HCT116 (cell line): ENCODE results near the gene HTRA3. TPM values are rescaled to one million over a fixed set of nuclear protein-coding genes. Genes with fewer than 3 reads are reported as not detected.

Experiments used
- ATAC-seq: fragments of 200-7000 bp; cut with Tn5 transposase; 2 replicates; pipeline ENCODE4 v1.9.1; 2020; ENCODE audit warnings: mild to moderate bottlenecking, moderate library complexity
- BruUV-seq: library from RNA; stranded (reverse); fragments of 400-500 nt; replicated peaks from 2 replicates; lab custom pipeline; 2021; lab: Mats Ljungman, UMichigan
- CTCF ChIA-PET: fragments of 300-600 bp; sonication (Branson Sonifier 250); formaldehyde crosslinking; loops from one replicate; lab custom pipeline; 2021; ENCODE audit warnings: antibody characterized with exemption; lab: Charles Lee
- POLR2A ChIA-PET: fragments of 300-600, 350-600 bp; sonication (Branson Sonifier 250); formaldehyde crosslinking; loops from one replicate; lab custom pipeline; 2021; ENCODE audit warnings: antibody characterized with exemption; lab: Charles Lee
- RAD21 ChIA-PET, 2 experiments: fragments of 300-600 bp; sonication (Branson Sonifier 250); formaldehyde crosslinking; loops; one replicate each; lab custom pipeline; 2023; ENCODE audit warnings: low total read pairs in 2 of 2; ENCODE audit not compliant: uncharacterized antibody in 2 of 2, unreplicated experiment in 2 of 2, low non-redundant PET in 1 of 2; lab: Charles Lee
- DNase-seq: peaks from one replicate; pipeline ENCODE4 v3.0.0-alpha.2; 2010; ENCODE audit warnings: low read depth, low spot score
- H2AFZ ChIP-seq: fragments of 200-600 bp; shearing (Covaris generic), sonication (generic); 2 replicates; pipeline ENCODE4 v1.6.1; 2017; ENCODE audit warnings: low read depth, mixed run types, mixed read lengths, antibody characterized with exemption, low read length; ENCODE audit not compliant: poor library complexity, severe bottlenecking
- H3K27ac ChIP-seq: 2 replicates; pipeline ENCODE4 v1.5.1; 2012; ENCODE audit warnings: low read depth, low read length
- H3K27me3 ChIP-seq: fragments of 200-600 bp; sonication (generic); 2 replicates; pipeline ENCODE4 v1.6.1; 2016; ENCODE audit warnings: mixed run types, low read length, mixed read lengths; ENCODE audit not compliant: insufficient read depth
- H3K36me3 ChIP-seq, 2 experiments: fragments of 200-500 bp in 1 of 2; fragments of 200-600 bp in 1 of 2; sonication (Bioruptor generic) in 1 of 2; sonication (generic) in 1 of 2; 2 replicates each; pipeline versions ENCODE4 v1.5.1 to v1.6.1; 2014 to 2016; ENCODE audit warnings: low read length in 2 of 2, inconsistent platforms in 1 of 2, mixed read lengths in 1 of 2, mixed run types in 1 of 2; ENCODE audit not compliant: insufficient read depth in 2 of 2, control insufficient read depth in 1 of 2
- H3K4me1 ChIP-seq, 2 experiments: fragments of 200-600 bp in 1 of 2; sonication (generic) in 1 of 2; 2 replicates each; pipeline versions ENCODE4 v1.5.1 to v1.6.1; 2012 to 2017; ENCODE audit warnings: low read length in 2 of 2, inconsistent platforms in 1 of 2, mild to moderate bottlenecking in 1 of 2, mixed read lengths in 1 of 2, mixed run types in 1 of 2, moderate library complexity in 1 of 2; ENCODE audit not compliant: insufficient read depth in 2 of 2, control insufficient read depth in 1 of 2
- H3K4me2 ChIP-seq: fragments of 200-600 bp; sonication (generic); 2 replicates; pipeline ENCODE4 v1.6.1; 2017; ENCODE audit warnings: mixed run types, low read length, mixed read lengths
- H3K4me3 ChIP-seq, 2 experiments: fragments of 200-600 bp in 1 of 2; sonication (generic) in 1 of 2; replicated peaks in 1 of 2; 2 replicates each; pipeline ENCODE4 v1.5.1; 2011 to 2016; ENCODE audit warnings: low read length in 2 of 2, control low read depth in 1 of 2, low read depth in 1 of 2, mild to moderate bottlenecking in 1 of 2, mixed read lengths in 1 of 2, mixed run types in 1 of 2
- H3K79me2 ChIP-seq: fragments of 200-600 bp; sonication (generic); 2 replicates; pipeline ENCODE4 v1.6.1; 2017; ENCODE audit warnings: mild to moderate bottlenecking, mixed run types, low read length, moderate library complexity, mixed read lengths; ENCODE audit not compliant: insufficient read depth
- H3K9ac ChIP-seq: fragments of 200-600 bp; sonication (generic); 2 replicates; pipeline ENCODE4 v1.6.1; 2016; ENCODE audit warnings: low read length, mixed read lengths
- H3K9me2 ChIP-seq: fragments of 200-600 bp; sonication (generic), shearing (Covaris generic); 2 replicates; pipeline ENCODE4 v1.6.1; 2017; ENCODE audit warnings: mixed run types, mild to moderate bottlenecking, moderate library complexity; ENCODE audit not compliant: insufficient read depth
- H3K9me3 ChIP-seq, 2 experiments: fragments of 200-500 bp in 1 of 2; fragments of 200-600 bp in 1 of 2; sonication (Bioruptor generic) in 1 of 2; sonication (generic) in 1 of 2; 2 replicates each; pipeline ENCODE4 v1.6.1; 2014 to 2017; ENCODE audit warnings: low read length in 2 of 2, mixed read lengths in 2 of 2, inconsistent platforms in 1 of 2, low read depth in 1 of 2, mild to moderate bottlenecking in 1 of 2, mixed run types in 1 of 2, moderate library complexity in 1 of 2; ENCODE audit not compliant: control insufficient read depth in 1 of 2, insufficient read depth in 1 of 2
- H4K20me1 ChIP-seq: fragments of 200-600 bp; sonication (generic), shearing (Covaris generic); 2 replicates; pipeline ENCODE4 v1.6.1; 2017; ENCODE audit warnings: mixed run types, mild to moderate bottlenecking, moderate library complexity; ENCODE audit not compliant: insufficient read depth
- ATF3 ChIP-seq: IDR thresholded peaks from 2 replicates; pipeline ENCODE4 v1.6.1; 2012
- CBX3 ChIP-seq: IDR thresholded peaks from 2 replicates; pipeline ENCODE4 v1.6.1; 2012; ENCODE audit warnings: low read depth
- CTCF ChIP-seq, 3 experiments: fragments of 200-600 bp in 1 of 3; sonication (generic) in 1 of 3; IDR thresholded peaks in 2 of 3; conservative IDR thresholded peaks in 1 of 3; 2 replicates each; pipeline ENCODE4 v1.5.1; 2012 to 2017; ENCODE audit warnings: low read depth in 2 of 3, low read length in 2 of 3, antibody characterized with exemption in 1 of 3, borderline replicate concordance in 1 of 3, control low read depth in 1 of 3, mild to moderate bottlenecking in 1 of 3, mixed read lengths in 1 of 3, mixed run types in 1 of 3, moderate library complexity in 1 of 3; ENCODE audit not compliant: insufficient read depth in 1 of 3
- EGR1 ChIP-seq: IDR thresholded peaks from 2 replicates; pipeline ENCODE4 v1.6.1; 2012; ENCODE audit warnings: low read depth
- ELF1 ChIP-seq: IDR thresholded peaks from 2 replicates; pipeline ENCODE4 v1.6.1; 2012; ENCODE audit warnings: low read depth, borderline replicate concordance
- EZH2phosphoT487 ChIP-seq: fragments of 200-600 bp; IDR thresholded peaks from 2 replicates; pipeline ENCODE4 v1.6.1; 2018; ENCODE audit warnings: antibody characterized with exemption, borderline replicate concordance
- JUND ChIP-seq: IDR thresholded peaks from 2 replicates; pipeline ENCODE4 v1.6.1; 2012
- MAX ChIP-seq: IDR thresholded peaks from 2 replicates; pipeline ENCODE4 v1.6.1; 2012
- POLR2A ChIP-seq: IDR thresholded peaks from 2 replicates; pipeline ENCODE4 v1.7.0; 2011; ENCODE audit warnings: borderline replicate concordance; ENCODE audit not compliant: insufficient read depth, insufficient read length; ENCODE audit errors: extremely low read depth
- RAD21 ChIP-seq: IDR thresholded peaks from 2 replicates; pipeline ENCODE4 v1.6.1; 2012; ENCODE audit warnings: low read depth, mild to moderate bottlenecking
- REST ChIP-seq: IDR thresholded peaks from 2 replicates; pipeline ENCODE4 v1.6.1; 2012; ENCODE audit warnings: low read depth
- SIN3A ChIP-seq: IDR thresholded peaks from 2 replicates; pipeline ENCODE4 v1.6.1; 2012; ENCODE audit warnings: low read depth
- SP1 ChIP-seq: IDR thresholded peaks from 2 replicates; pipeline ENCODE4 v1.6.1; 2012; ENCODE audit warnings: low read depth
- SRF ChIP-seq: IDR thresholded peaks from 2 replicates; pipeline ENCODE4 v1.6.1; 2012; ENCODE audit warnings: low read depth
- YY1 ChIP-seq: IDR thresholded peaks from 2 replicates; pipeline ENCODE4 v1.6.1; 2011; ENCODE audit warnings: low read length, low read depth, moderate library complexity, mild to moderate bottlenecking; ENCODE audit not compliant: insufficient replicate concordance; ENCODE audit errors: extremely low read depth
- ZFX ChIP-seq: fragments of 450-650 bp; IDR thresholded peaks from 2 replicates; pipeline ENCODE4 v1.6.1; 2017
- ZNF274 ChIP-seq: fragments of 200-500 bp; sonication (Bioruptor generic); IDR thresholded peaks from 2 replicates; pipeline ENCODE4 v1.6.1; 2014; ENCODE audit warnings: mild to moderate bottlenecking, low read depth, low read length, inconsistent platforms
- intact Hi-C: fragments of 100-400 bp; cut with micrococcal nuclease; formaldehyde crosslinking; loops from 2 replicates; pipeline ENCODE4 v1.10.0; 2022
- total RNA-seq: library from RNA; stranded (reverse); gene quantifications from one replicate; pipeline ENCODE4 v1.2.1, GENCODE V29; 2021; ENCODE audit not compliant: unreplicated experiment

Gene HTRA3
- total RNA-seq, 1 experiment from 2014 or later: not detected

GRCh38 chr4:8306511-8307021, 37.0 kb downstream of the HTRA3 start (continued):
- TF ChIP-seq EZH2phosphoT487: no peak
- no peak for TF ChIP-seq EGR1
- no peak for TF ChIP-seq SP1
- no peak for TF ChIP-seq REST
- TF ChIP-seq CBX3: no peak

GRCh38 chr4:8307121-8307520, 37.6 kb downstream of the HTRA3 start:
- H4K20me1 ChIP-seq: no peaks in the 10 kb centered on the region
- no peak for TF ChIP-seq REST
- no peak for TF ChIP-seq CTCF (IDR thresholded peaks at IDR 0.05 in 2 of 3, conservative IDR thresholded peaks at IDR 0.05 in 1 of 3; ENCODE audit: borderline replicate concordance in 1 of 3, insufficient read depth in 1 of 3, low read depth in 2 of 3, low read length in 2 of 3)
- no peak for TF ChIP-seq SIN3A
- no peak for TF ChIP-seq ZNF274
- TF ChIP-seq JUND: no peak
- no peak for TF ChIP-seq YY1
- TF ChIP-seq ZFX: no peak
- TF ChIP-seq MAX: no peak
- no peak for TF ChIP-seq ATF3
- TF ChIP-seq RAD21: no peak
- TF ChIP-seq ELF1: no peak
- no peak for TF ChIP-seq POLR2A
- no peak for TF ChIP-seq SRF
- RAD21 ChIA-PET: no interaction called here
- ATAC-seq (no peak), DNase-seq (no peak)
- H3K9me2 ChIP-seq: no peaks in the 10 kb centered on the region
- H3K9me3 ChIP-seq: no peaks in the 10 kb centered on the region
- H3K9ac ChIP-seq: no peak overlapping the region
- H3K36me3 ChIP-seq: no peaks in the 10 kb centered on the region
- intact Hi-C loops: no loop called here
- H3K79me2 ChIP-seq: no peaks in the 10 kb centered on the region
- H3K27ac ChIP-seq: no peak overlapping the region
- BruUV-seq: no TSS peak
- no peak overlapping the region for H3K4me2 ChIP-seq
- CTCF ChIA-PET: no interaction called here
- no peak overlapping the region for H2AFZ ChIP-seq
- H3K27me3 ChIP-seq: no peaks in the 10 kb centered on the region
- no peak overlapping the region for H3K4me3 ChIP-seq
- peaks cover 3 to 20% of the 10 kb centered on the region in 2 experiments; a peak in 3 of 4 replicates for H3K4me1 ChIP-seq
- POLR2A ChIA-PET: no interaction called here
